Coronary artery (tissue), 2 donors: Measurements from ENCODE around the gene EML6.

Experiments used
- DNase-seq: peaks from one replicate; pipeline ENCODE4 v3.0.0-alpha.2; 2017; ENCODE audit warnings: low spot score
- H3K27ac ChIP-seq, 2 donors: fragments of 200-600 bp; sonication (generic); one replicate each; pipeline ENCODE4 v1.5.1; 2016 to 2019
- H3K4me3 ChIP-seq: fragments of 200-600 bp; sonication (generic); 2 replicates; pipeline ENCODE4 v1.5.1; 2016; ENCODE audit warnings: mild to moderate bottlenecking, moderate library complexity
- CTCF ChIP-seq: fragments of 200-600 bp; sonication (generic); IDR thresholded peaks from one replicate; pipeline ENCODE4 v1.5.1; 2019; ENCODE audit warnings: antibody characterized with exemption

The EML6 gene

GRCh38 chr2:54714996-54715395, 8.5 kb upstream of the EML6 start:
- Histone ChIP-seq H3K4me3 (no peak overlapping the region), H3K27ac (no peak overlapping the region)
- no peak for TF ChIP-seq CTCF
- no peak for DNase-seq

DNA sequence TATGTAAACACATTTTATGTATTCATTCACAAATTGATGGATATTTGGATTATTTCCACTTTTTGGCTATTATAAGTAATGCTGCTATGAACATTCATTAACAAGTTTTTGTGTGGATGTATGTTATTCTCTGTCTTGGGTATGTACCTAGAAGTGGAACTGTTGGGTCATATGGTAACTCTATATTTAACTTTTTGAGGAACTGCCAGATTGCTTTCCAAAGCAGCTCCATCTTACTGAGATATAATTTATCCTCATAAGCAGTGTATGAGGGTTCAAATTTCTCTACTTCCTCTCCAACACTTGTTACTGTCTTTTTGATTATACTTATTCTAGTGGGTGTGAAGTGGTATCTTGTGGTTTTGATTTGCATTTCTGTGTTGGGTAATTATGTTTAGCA, 7.1 kb upstream of the EML6 start:
- Histone ChIP-seq H3K27ac (no peak overlapping the region), H3K4me3 (no peak overlapping the region)
- no peak for TF ChIP-seq CTCF
- DNase-seq = no peak

DNA sequence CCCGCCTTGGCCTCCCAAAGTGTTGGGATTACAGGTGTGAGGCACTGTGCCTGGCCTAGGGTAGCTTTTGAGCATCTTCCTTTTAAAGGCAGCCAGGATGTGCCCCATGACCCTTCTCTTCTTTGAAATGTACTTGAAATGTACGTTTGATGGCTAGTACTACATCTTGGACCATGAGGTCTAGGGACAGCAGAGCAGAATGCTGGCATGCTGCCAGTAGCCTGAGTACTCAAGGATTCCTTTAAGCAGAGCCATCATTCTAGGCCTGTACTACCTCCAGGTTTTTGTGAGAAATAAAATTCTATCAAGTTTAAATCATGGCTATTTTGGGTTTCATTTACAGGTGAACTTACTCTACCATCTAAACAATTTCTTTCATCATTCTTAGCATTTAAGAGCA, 2.9 kb upstream of the EML6 start:
- Histone ChIP-seq H3K27ac (no peak overlapping the region), H3K4me3 (no peak overlapping the region)
- no peak for TF ChIP-seq CTCF
- DNase-seq = no peak

GRCh38 chr2:54722641-54723040, 821 bp upstream of the EML6 start:
- TF ChIP-seq CTCF = no peak
- Histone ChIP-seq H3K27ac (peak overlapping the region; percentile 84 to 85), H3K4me3 (peak overlapping the region; percentile 88)
- DNase-seq = no peak

- H3K27ac ChIP-seq = peak overlapping the region; percentile 84 to 85
- DNase-seq = no peak
- no peak for TF ChIP-seq CTCF
- peak overlapping the region; percentile 88 for H3K4me3 ChIP-seq
Observed at GRCh38 chr2:54723996-54724559, 616 bp downstream of the EML6 start.

DNA sequence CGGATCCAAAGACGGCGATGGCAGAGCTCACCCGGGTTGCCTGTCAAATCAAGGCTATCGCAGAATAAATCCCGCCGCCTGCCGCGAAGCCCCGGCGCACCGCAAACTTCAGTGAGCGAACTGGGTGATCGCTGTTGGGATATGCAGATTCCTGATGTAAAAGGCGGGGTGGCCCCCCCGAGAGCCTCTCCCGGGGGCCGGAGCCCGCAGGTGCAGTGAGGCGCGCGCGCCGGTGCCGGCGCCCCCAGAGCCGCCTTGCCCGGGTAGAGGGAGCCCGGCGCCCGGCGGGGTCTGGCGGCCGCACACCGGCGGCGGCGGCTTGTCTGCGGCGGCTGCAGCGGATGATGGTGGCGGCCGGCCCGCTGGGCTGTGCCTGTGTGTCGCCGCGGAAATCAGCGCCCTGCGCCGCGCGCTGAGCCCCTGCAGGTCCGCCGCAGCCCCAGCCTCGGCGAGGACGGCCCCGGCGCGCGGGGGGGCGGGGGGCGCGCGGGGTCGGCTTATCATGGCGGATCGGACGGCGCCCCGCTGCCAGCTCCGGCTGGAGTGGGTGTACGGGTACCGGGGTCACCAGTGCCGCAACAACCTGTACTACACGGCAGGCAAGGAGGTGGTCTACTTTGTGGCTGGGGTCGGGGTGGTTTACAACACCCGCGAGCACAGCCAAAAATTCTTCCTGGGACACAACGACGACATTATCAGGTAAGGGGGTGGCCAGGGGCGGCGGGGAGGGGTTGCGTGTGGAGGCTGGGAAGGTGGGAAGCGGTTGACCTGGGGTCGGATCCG, 1.3 kb downstream of the EML6 start:
- DNase-seq = no peak

More for the DNA sequence above, 1.3 kb downstream of the EML6 start:
- no peak overlapping the region for H3K27ac ChIP-seq
- peak overlapping the region; percentile 88 for H3K4me3 ChIP-seq
- TF ChIP-seq CTCF = no peak
